H1 (cell line): ENCODE measurements around the gene TPSG1. TPM values are rescaled to one million over a fixed set of nuclear protein-coding genes. Genes with fewer than 3 reads are reported as not detected.

ENCODE experiments used
- CTCF ChIA-PET: fragments of 300-600 bp; sonication (Branson Sonifier 250); formaldehyde crosslinking; loops from one replicate; lab custom pipeline; 2021; ENCODE audit not compliant: partially characterized antibody; lab: Charles Lee
- POLR2A ChIA-PET: fragments of 300-600 bp; sonication (Branson Sonifier 250); formaldehyde crosslinking; loops from one replicate; lab custom pipeline; 2021; ENCODE audit warnings: inconsistent platforms; ENCODE audit not compliant: partially characterized antibody; lab: Charles Lee
- DNase-seq, 2 experiments: peaks; one replicate each; pipeline versions ENCODE4 v3.0.0 to v3.0.0-alpha.2; 2010 to 2022; ENCODE audit warnings: low spot score in 2 of 2, low read depth in 1 of 2, mixed read lengths in 1 of 2
- FAIRE-seq: peaks from 2 replicates; lab custom pipeline; 2011; peaks lifted over from hg19 to GRCh38; lab: Jason Lieb, UNC
- H2AFZ ChIP-seq: 2 replicates; pipeline ENCODE4 v1.8.1; 2012; ENCODE audit warnings: low read length, inconsistent platforms
- H2AK5ac ChIP-seq: 2 replicates; pipeline ENCODE4 v1.6.1; 2013; ENCODE audit warnings: low read depth, low read length
- H2BK120ac ChIP-seq: replicated peaks from 2 replicates; pipeline ENCODE3; 2013; ENCODE audit warnings: low read depth, low read length, inconsistent platforms
- H2BK12ac ChIP-seq: 2 replicates; pipeline ENCODE4 v1.6.1; 2013; ENCODE audit warnings: low read depth, low read length
- H2BK15ac ChIP-seq: 2 replicates; pipeline ENCODE4 v1.6.1; 2013; ENCODE audit warnings: low read length
- H2BK20ac ChIP-seq: 2 replicates; pipeline ENCODE4 v1.6.1; 2013; ENCODE audit warnings: low read length
- H2BK5ac ChIP-seq: 2 replicates; pipeline ENCODE4 v1.6.1; 2013; ENCODE audit warnings: low read depth, low read length
- H3K14ac ChIP-seq: 2 replicates; pipeline ENCODE4 v1.6.1; 2013; ENCODE audit warnings: inconsistent platforms; ENCODE audit not compliant: insufficient read length
- H3K18ac ChIP-seq: 2 replicates; pipeline ENCODE4 v1.6.1; 2013; ENCODE audit warnings: low read length; ENCODE audit errors: extremely low read depth
- H3K23ac ChIP-seq: 2 replicates; pipeline ENCODE4 v1.6.1; 2013; ENCODE audit warnings: inconsistent platforms; ENCODE audit not compliant: insufficient read length
- H3K23me2 ChIP-seq: 2 replicates; pipeline ENCODE4 v1.6.1; 2013; ENCODE audit warnings: low read depth, low read length
- H3K27ac ChIP-seq: 2 replicates; pipeline ENCODE4 v1.6.1; 2011; ENCODE audit warnings: low read depth, low read length, inconsistent platforms
- H3K27me3 ChIP-seq, 4 experiments: replicated peaks in 1 of 4; 1 replicate in 1 of 4; 2 replicates in 3 of 4; pipeline versions ENCODE4 v1.6.1 to v1.8.1; 2011 to 2013; ENCODE audit warnings: low read length in 3 of 4, mild to moderate bottlenecking in 3 of 4, inconsistent platforms in 2 of 4, mixed read lengths in 2 of 4, moderate library complexity in 1 of 4; ENCODE audit not compliant: control insufficient read depth in 3 of 4, insufficient read depth in 3 of 4; ENCODE audit errors: extremely low read depth in 1 of 4
- H3K36me3 ChIP-seq, 4 experiments: 2 replicates each; pipeline versions ENCODE4 v1.6.1 to v1.8.1; 2011 to 2013; ENCODE audit warnings: mild to moderate bottlenecking in 4 of 4, low read length in 3 of 4, moderate library complexity in 2 of 4, control low read depth in 1 of 4, inconsistent platforms in 1 of 4; ENCODE audit not compliant: insufficient read depth in 4 of 4, control insufficient read depth in 2 of 4
- H3K4ac ChIP-seq: replicated peaks from 2 replicates; pipeline ENCODE3; 2013; ENCODE audit warnings: low read length, low read depth, mixed read lengths, inconsistent platforms; ENCODE audit not compliant: insufficient read length
- H3K4me1 ChIP-seq, 4 experiments: replicated peaks in 1 of 4; 1 replicate in 1 of 4; 2 replicates in 3 of 4; pipeline versions ENCODE4 v1.6.1 to v1.8.1; 2011 to 2013; ENCODE audit warnings: low read length in 3 of 4, inconsistent platforms in 2 of 4, mixed read lengths in 1 of 4; ENCODE audit not compliant: insufficient read depth in 4 of 4, control insufficient read depth in 3 of 4
- H3K4me2 ChIP-seq, 2 experiments: 2 replicates each; pipeline versions ENCODE4 v1.6.1 to v1.8.1; 2011 to 2013; ENCODE audit warnings: low read depth in 2 of 2, low read length in 2 of 2, control low read depth in 1 of 2, inconsistent platforms in 1 of 2, mild to moderate bottlenecking in 1 of 2; ENCODE audit not compliant: insufficient read depth in 1 of 2
- H3K4me3 ChIP-seq, 4 experiments: fragments of 200-600, 300-600 bp in 1 of 4; sonication (generic), shearing (Covaris generic), sonication (Bioruptor Twin) in 1 of 4; 2 replicates each; pipeline versions ENCODE4 v1.5.1 to v1.8.1; 2011 to 2016; ENCODE audit warnings: low read length in 4 of 4, low read depth in 3 of 4, control low read depth in 2 of 4, inconsistent platforms in 2 of 4, mild to moderate bottlenecking in 2 of 4, mixed read lengths in 1 of 4, moderate library complexity in 1 of 4; ENCODE audit not compliant: insufficient read depth in 2 of 4; ENCODE audit errors: extremely low read depth in 1 of 4
- H3K56ac ChIP-seq: replicated peaks from 2 replicates; pipeline ENCODE3; 2013; ENCODE audit warnings: low read depth, mild to moderate bottlenecking, mixed read lengths, low read length, inconsistent platforms; ENCODE audit not compliant: insufficient read length
- H3K79me1 ChIP-seq: 2 replicates; pipeline ENCODE4 v1.6.1; 2013; ENCODE audit warnings: low read depth, low read length, control low read depth
- H3K79me2 ChIP-seq, 2 experiments: 2 replicates each; pipeline versions ENCODE4 v1.6.1 to v1.8.1; 2012 to 2013; ENCODE audit warnings: low read length in 2 of 2, mild to moderate bottlenecking in 2 of 2, inconsistent platforms in 1 of 2; ENCODE audit not compliant: insufficient read depth in 2 of 2, control insufficient read depth in 1 of 2
- H3K9ac ChIP-seq, 4 experiments: replicated peaks in 1 of 4; 1 replicate in 1 of 4; 2 replicates in 3 of 4; pipeline versions ENCODE4 v1.6.1 to v1.8.1; 2011 to 2013; ENCODE audit warnings: low read depth in 3 of 4, low read length in 3 of 4, control low read depth in 2 of 4, mild to moderate bottlenecking in 2 of 4, moderate library complexity in 2 of 4, inconsistent platforms in 1 of 4; ENCODE audit errors: extremely low read depth in 1 of 4
- H3K9me3 ChIP-seq, 2 experiments: 2 replicates each; pipeline versions ENCODE4 v1.6.1 to v1.8.1; 2012 to 2013; ENCODE audit warnings: mild to moderate bottlenecking in 2 of 2, moderate library complexity in 2 of 2, control low read depth in 1 of 2, inconsistent platforms in 1 of 2, low read depth in 1 of 2, low read length in 1 of 2, mixed read lengths in 1 of 2; ENCODE audit not compliant: insufficient read depth in 2 of 2
- H4K20me1 ChIP-seq, 2 experiments: replicated peaks in 1 of 2; 2 replicates each; pipeline versions ENCODE3 to v1.8.1; 2011 to 2013; ENCODE audit warnings: inconsistent platforms in 2 of 2, low read length in 2 of 2, mild to moderate bottlenecking in 1 of 2; ENCODE audit not compliant: insufficient read depth in 2 of 2, control insufficient read depth in 1 of 2
- H4K5ac ChIP-seq: 2 replicates; pipeline ENCODE4 v1.6.1; 2013; ENCODE audit warnings: low read length, low read depth, mixed read lengths, inconsistent platforms; ENCODE audit not compliant: insufficient read length
- H4K8ac ChIP-seq: 2 replicates; pipeline ENCODE4 v1.8.0; 2013; ENCODE audit warnings: mild to moderate bottlenecking, moderate library complexity, low read length, inconsistent platforms; ENCODE audit not compliant: insufficient read depth; ENCODE audit errors: extremely low read depth
- H4K91ac ChIP-seq: replicated peaks from 2 replicates; pipeline ENCODE3; 2013; ENCODE audit warnings: low read length, mixed read lengths, inconsistent platforms; ENCODE audit not compliant: insufficient read length
- BACH1 ChIP-seq: IDR thresholded peaks from 2 replicates; pipeline ENCODE4 v1.6.1; 2012; ENCODE audit warnings: low read length, improper control_type of control experiment
- BCL11A ChIP-seq, 2 experiments: IDR thresholded peaks; one replicate each; pipeline ENCODE4 v1.6.1; 2011; ENCODE audit warnings: low read depth in 2 of 2, low read length in 2 of 2, mild to moderate bottlenecking in 2 of 2
- BRCA1 ChIP-seq: IDR thresholded peaks from 2 replicates; pipeline ENCODE4 v1.6.1; 2012; ENCODE audit warnings: low read depth, low read length, improper control_type of control experiment
- CHD2 ChIP-seq: IDR thresholded peaks from 2 replicates; pipeline ENCODE4 v1.6.1; 2012; ENCODE audit warnings: low read length, improper control_type of control experiment
- JUN ChIP-seq: IDR thresholded peaks from 2 replicates; pipeline ENCODE4 v1.6.1; 2011; ENCODE audit warnings: low read depth, mild to moderate bottlenecking, improper control_type of control experiment, low read length
- KDM1A ChIP-seq: fragments of 200-600, 300-600 bp; sonication (generic); IDR thresholded peaks from 2 replicates; pipeline ENCODE4 v1.7.1; 2016; ENCODE audit warnings: mild to moderate bottlenecking, low read length, borderline replicate concordance
- NRF1 ChIP-seq: IDR thresholded peaks from 2 replicates; pipeline ENCODE4 v1.6.1; 2011; ENCODE audit warnings: mild to moderate bottlenecking, low read depth, low read length, improper control_type of control experiment
- RBBP5 ChIP-seq: IDR thresholded peaks from 2 replicates; pipeline ENCODE4 v1.7.1; 2012; ENCODE audit warnings: low read depth, mild to moderate bottlenecking, inconsistent platforms, low read length, moderate library complexity, borderline replicate concordance
- RNF2 ChIP-seq: fragments of 200-900, 300-1000 bp; sonication (generic); IDR thresholded peaks from 2 replicates; pipeline ENCODE4 v1.7.1; 2016; ENCODE audit warnings: borderline replicate concordance, low read depth, mild to moderate bottlenecking, antibody characterized with exemption, low read length; ENCODE audit not compliant: poor library complexity, severe bottlenecking; ENCODE audit errors: missing control alignments
- SRF ChIP-seq: IDR thresholded peaks from 2 replicates; pipeline ENCODE4 v1.6.1; 2011; ENCODE audit warnings: mild to moderate bottlenecking, low read depth, low read length, moderate library complexity
- SUZ12 ChIP-seq: fragments of 200-600 bp; sonication (generic); IDR thresholded peaks from 2 replicates; pipeline ENCODE4 v1.6.1; 2012; ENCODE audit warnings: mild to moderate bottlenecking, inconsistent platforms, low read length, moderate library complexity, mixed read lengths
- TCF12 ChIP-seq: IDR thresholded peaks from 2 replicates; pipeline ENCODE4 v1.6.1; 2011; ENCODE audit warnings: low read depth, mild to moderate bottlenecking, low read length
- WGBS, 2 experiments: shearing (Covaris generic) in 1 of 2; methylation state at CpG; one replicate each; pipeline versions ENCODE4 v1.1.6 to v1.1.7; 2013 to 2015; ENCODE audit warnings: low lambda C conversion rate in 2 of 2, mixed read lengths in 2 of 2, inconsistent platforms in 1 of 2, low coverage in 1 of 2, missing lambda C conversion rate in 1 of 2; ENCODE audit not compliant: insufficient replicate concordance in 2 of 2, insufficient coverage in 1 of 2, insufficient read length in 1 of 2; ENCODE audit errors: extremely low coverage in 1 of 2, missing lambda C conversion rate in 1 of 2; 5-methylcytosine and 5-hydroxymethylcytosine counted together
- polyA plus RNA-seq, 7 experiments: library from polyadenylated mRNA; depleted of rRNA in 3 of 7; stranded (reverse) in 5 of 7; unstranded in 2 of 7; fragments of >200 nt in 5 of 7; fragments of 200-250 nt in 2 of 7; gene quantifications; 1 replicate in 5 of 7; 2 replicates in 1 of 7; 4 replicates in 1 of 7; pipeline versions ENCODE4 v1.2.1 to v1.2.3, GENCODE V29; 2011 to 2013; ENCODE audit warnings: missing spikeins in 2 of 7, mixed read lengths in 2 of 7
- total RNA-seq: library from RNA; stranded (reverse); fragmentation: NEBNext Ultra II Directional; extraction: Animal tissue kit (Norgen Biotek cat#: 25700); gene quantifications from 2 replicates; pipeline ENCODE4 v1.2.1, GENCODE V29; 2021

The TPSG1 gene
- total and polyA plus RNA-seq, 2 of the 8 experiments (the other 6 are each of a cell fraction or from before 2014, with no cell fraction given) = not detected

GRCh38 chr16:1195393-1195666, 29.7 kb downstream of the TPSG1 start:
- WGBS, 2 experiments = 97% methylated on average over 8 of the region's 14 CpGs; no CpG with 5 or more reads in 1 of the 2 experiments
- no peak overlapping the region for H3K14ac ChIP-seq
- no peak overlapping the region for H3K56ac ChIP-seq
- no peak for DNase-seq
- no peak overlapping the region for H2BK5ac ChIP-seq
- no peak overlapping the region for H2AK5ac ChIP-seq
- no peak overlapping the region for H2BK15ac ChIP-seq
- H4K8ac ChIP-seq = no peak overlapping the region
- no peaks in the 10 kb centered on the region for H3K79me2 ChIP-seq
- no peak overlapping the region for H3K18ac ChIP-seq
- peaks cover 0 to 9% (median 2%) of the 10 kb centered on the region in 4 experiments; a peak in 4 of 7 replicates for H3K4me1 ChIP-seq
- H3K23me2 ChIP-seq = no peaks in the 10 kb centered on the region
- no peak overlapping the region for H3K4ac ChIP-seq
- peaks cover 0 to 2% (median under 1%) of the 10 kb centered on the region in 4 experiments; a peak in 3 of 8 replicates for H3K36me3 ChIP-seq
- no peak overlapping the region for H2AFZ ChIP-seq
- H3K79me1 ChIP-seq = no peaks in the 10 kb centered on the region; the same call in 1 of the 2 replicates
- H2BK120ac ChIP-seq = no peak overlapping the region
- no peak overlapping the region for H3K27ac ChIP-seq
- no peak overlapping the region for H3K23ac ChIP-seq
- no peak overlapping the region for H3K4me2 ChIP-seq
- ChIA-PET POLR2A (no interaction called here), CTCF (interaction anchor here (0.6 to 1.9 kb wide), 7 partner anchors 10 to 177 kb away, joined by 3 to 16 read pairs (median 4); no protein-coding TSS in a partner anchor)
- no peak overlapping the region for H4K91ac ChIP-seq
- no peak overlapping the region for H4K5ac ChIP-seq
- no peak overlapping the region for H2BK12ac ChIP-seq
- no peak for FAIRE-seq
- H2BK20ac ChIP-seq = no peak overlapping the region
- H3K9ac ChIP-seq = no peak overlapping the region
- peaks cover 11 to 38% of the 10 kb centered on the region in 2 experiments for H4K20me1 ChIP-seq
- no peak overlapping the region for H3K4me3 ChIP-seq
- H3K9me3 ChIP-seq = no peaks in the 10 kb centered on the region
- no peaks in the 10 kb centered on the region for H3K27me3 ChIP-seq
- TF ChIP-seq RBBP5 (no peak), SRF (no peak), CHD2 (no peak), BACH1 (no peak), JUN (no peak), NRF1 (no peak), TCF12 (no peak), KDM1A (no peak), SUZ12 (no peak), BCL11A (IDR thresholded peaks at IDR 0.05; ENCODE audit: low read depth in 2 of 2, low read length in 2 of 2) (no peak), BRCA1 (no peak), RNF2 (no peak)
